Esophagus muscularis mucosa (tissue), 4 donors: Measurements from ENCODE around the gene FOXP3. TPM values are rescaled to one million over a fixed set of nuclear protein-coding genes. Genes with fewer than 3 reads are reported as not detected.

Source experiments
- DNase-seq: peaks from one replicate; pipeline ENCODE4 v3.0.0-alpha.2; 2017; ENCODE audit errors: extremely low spot score
- H3K27ac ChIP-seq, 4 donors: fragments of 200-600 bp; sonication (generic); replicated peaks in 1 of 4; 1 replicate in 3 of 4; 2 replicates in 1 of 4; pipeline ENCODE4 v1.5.1; 2016 to 2019; ENCODE audit warnings: mild to moderate bottlenecking in 1 of 4
- H3K27me3 ChIP-seq, 4 donors: fragments of 200-600 bp; sonication (generic); one replicate each; pipeline versions ENCODE4 v1.5.1 to v1.6.0; 2016 to 2019
- H3K36me3 ChIP-seq, 4 donors: fragments of 200-600 bp; sonication (generic); one replicate each; pipeline ENCODE4 v1.5.1; 2016 to 2019
- H3K4me1 ChIP-seq, 4 donors: fragments of 200-600 bp; sonication (generic); one replicate each; pipeline ENCODE4 v1.5.1; 2016 to 2019
- H3K4me3 ChIP-seq, 4 donors: fragments of 200-600 bp; sonication (generic); 1 replicate in 2 of 4; 2 replicates in 2 of 4; pipeline ENCODE4 v1.5.1; 2016 to 2019; ENCODE audit warnings: mild to moderate bottlenecking in 4 of 4, moderate library complexity in 1 of 4
- H3K9me3 ChIP-seq, 4 donors: fragments of 200-600 bp; sonication (generic); 1 replicate in 3 of 4; 2 replicates in 1 of 4; pipeline ENCODE4 v1.5.1; 2016 to 2019
- CTCF ChIP-seq, 3 experiments: fragments of 200-600 bp in 2 of 3; fragments of 450-650 bp in 1 of 3; sonication (generic) in 2 of 3; IDR thresholded peaks; one replicate each; pipeline ENCODE4 v1.5.1; 2017 to 2019; ENCODE audit warnings: antibody characterized with exemption in 3 of 3, mild to moderate bottlenecking in 2 of 3, moderate library complexity in 1 of 3
- EP300 ChIP-seq: sonication (generic); formaldehyde crosslinking; IDR thresholded peaks from one replicate; pipeline ENCODE4 v1.6.1; 2017; ENCODE audit warnings: antibody characterized with exemption
- POLR2A ChIP-seq: fragments of 450-650 bp; IDR thresholded peaks from one replicate; pipeline ENCODE4 v1.6.1; 2017; ENCODE audit warnings: antibody characterized with exemption, moderate library complexity, mild to moderate bottlenecking, low read depth
- POLR2AphosphoS5 ChIP-seq, 2 donors: sonication (generic); formaldehyde crosslinking; IDR thresholded peaks; one replicate each; pipeline ENCODE4 v1.6.1; 2017; ENCODE audit warnings: antibody characterized with exemption in 2 of 2
- WGBS: methylation state at CpG from one replicate; pipeline ENCODE4 v1.1.5; 2018; 5-methylcytosine and 5-hydroxymethylcytosine counted together
- intact Hi-C: fragments of 100-400 bp; cut with DNase I; formaldehyde crosslinking; loops from one replicate; pipeline ENCODE4 v1.15.1; 2023
- total RNA-seq, 4 donors: library from RNA; depleted of rRNA; stranded (reverse); fragments of >200 nt; gene quantifications; one replicate each; pipeline versions ENCODE4 v1.1.0 to v1.2.1, GENCODE V29; 2016

FOXP3 gene
- total RNA-seq, 4 donors from 2014 or later = not detected

GRCh38 chrX:49247346-49247745, 17.2 kb downstream of the FOXP3 start:
- Histone ChIP-seq H3K27me3 (no peaks in the 10 kb centered on the region), H3K27ac (no peak overlapping the region), H3K36me3 (peaks cover 0 to 82% (median 53%) of the 10 kb centered on the region in 4 donors), H3K4me3 (no peak overlapping the region), H3K4me1 (no peaks in the 10 kb centered on the region), H3K9me3 (no peaks in the 10 kb centered on the region)
- WGBS = 86% methylated on average over 10 of the region's 11 CpGs
- DNase-seq = no peak
- intact Hi-C loops = no loop called here
- no peak for TF ChIP-seq POLR2A
- no peak for TF ChIP-seq CTCF (IDR thresholded peaks at IDR 0.05)
- TF ChIP-seq POLR2AphosphoS5 (IDR thresholded peaks at IDR 0.05) = no peak
- no peak for TF ChIP-seq EP300

- Histone ChIP-seq H3K9me3 (no peaks in the 10 kb centered on the region), H3K4me1 (no peaks in the 10 kb centered on the region), H3K4me3 (no peak overlapping the region), H3K36me3 (peaks cover 0 to 88% (median 54%) of the 10 kb centered on the region in 4 donors), H3K27me3 (no peaks in the 10 kb centered on the region), H3K27ac (no peak overlapping the region)
- intact Hi-C loops = no loop called here
- WGBS = 86% methylated on average over 9 of the region's 10 CpGs
- no peak for TF ChIP-seq POLR2A
- no peak for TF ChIP-seq EP300
- no peak for DNase-seq
Observed at GRCh38 chrX:49246541-49246940, 18.0 kb downstream of the FOXP3 start.

GRCh38 chrX:49244207-49244606, 20.3 kb downstream of the FOXP3 start:
- Histone ChIP-seq H3K4me3 (no peak overlapping the region), H3K36me3 (peaks cover 0 to 70% (median 47%) of the 10 kb centered on the region in 4 donors), H3K27me3 (no peaks in the 10 kb centered on the region), H3K27ac (no peak overlapping the region), H3K9me3 (no peaks in the 10 kb centered on the region), H3K4me1 (no peaks in the 10 kb centered on the region)
- no peak for DNase-seq
- intact Hi-C loops = no loop called here
- no peak for TF ChIP-seq POLR2A
- TF ChIP-seq CTCF (IDR thresholded peaks at IDR 0.05) = no peak
- TF ChIP-seq EP300 = no peak
- no peak for TF ChIP-seq POLR2AphosphoS5 (IDR thresholded peaks at IDR 0.05)
- WGBS = 85% methylated on average over 2 of the region's 2 CpGs

GRCh38 chrX:49243166-49243565, 21.3 kb downstream of the FOXP3 start:
- no peaks in the 10 kb centered on the region for H3K27me3 ChIP-seq
- WGBS = 85% methylated on average over 6 of the region's 12 CpGs
- no peak overlapping the region for H3K4me3 ChIP-seq
- intact Hi-C loops = no loop called here
- H3K27ac ChIP-seq = no peak overlapping the region
- TF ChIP-seq POLR2A (no peak), EP300 (no peak), CTCF (IDR thresholded peaks at IDR 0.05) (no peak), POLR2AphosphoS5 (IDR thresholded peaks at IDR 0.05) (no peak)
- DNase-seq = no peak
- H3K36me3 ChIP-seq = peaks cover 0 to 60% (median 37%) of the 10 kb centered on the region in 4 donors
- H3K9me3 ChIP-seq = no peaks in the 10 kb centered on the region
- H3K4me1 ChIP-seq = no peaks in the 10 kb centered on the region

- H3K27me3 ChIP-seq = no peaks in the 10 kb centered on the region
- no peaks in the 10 kb centered on the region for H3K9me3 ChIP-seq
- H3K4me3 ChIP-seq = no peak overlapping the region
- intact Hi-C loops = no loop called here
- H3K27ac ChIP-seq = no peak overlapping the region
- no peak for DNase-seq
- no peaks in the 10 kb centered on the region for H3K4me1 ChIP-seq
- WGBS = 88% methylated on average over 12 of the region's 12 CpGs
- TF ChIP-seq POLR2AphosphoS5 (IDR thresholded peaks at IDR 0.05) = no peak
- TF ChIP-seq CTCF (IDR thresholded peaks at IDR 0.05) = no peak
- no peak for TF ChIP-seq EP300
- no peak for TF ChIP-seq POLR2A
- H3K36me3 ChIP-seq = peaks cover 0 to 54% (median 35%) of the 10 kb centered on the region in 4 donors
Observed at GRCh38 chrX:49242545-49243066, 21.9 kb downstream of the FOXP3 start.
